HG02642 (cell line): Measurements from ENCODE around the gene SCN3B.

Experiments used
- ATAC-seq: cut with Tn5 transposase; IDR thresholded peaks from one replicate; pipeline ENCODE4 v1.9.1; 2021; ENCODE audit warnings: mild to moderate bottlenecking; ENCODE audit not compliant: unreplicated experiment, poor library complexity

The SCN3B gene, protein sequence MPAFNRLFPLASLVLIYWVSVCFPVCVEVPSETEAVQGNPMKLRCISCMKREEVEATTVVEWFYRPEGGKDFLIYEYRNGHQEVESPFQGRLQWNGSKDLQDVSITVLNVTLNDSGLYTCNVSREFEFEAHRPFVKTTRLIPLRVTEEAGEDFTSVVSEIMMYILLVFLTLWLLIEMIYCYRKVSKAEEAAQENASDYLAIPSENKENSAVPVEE

DNA sequence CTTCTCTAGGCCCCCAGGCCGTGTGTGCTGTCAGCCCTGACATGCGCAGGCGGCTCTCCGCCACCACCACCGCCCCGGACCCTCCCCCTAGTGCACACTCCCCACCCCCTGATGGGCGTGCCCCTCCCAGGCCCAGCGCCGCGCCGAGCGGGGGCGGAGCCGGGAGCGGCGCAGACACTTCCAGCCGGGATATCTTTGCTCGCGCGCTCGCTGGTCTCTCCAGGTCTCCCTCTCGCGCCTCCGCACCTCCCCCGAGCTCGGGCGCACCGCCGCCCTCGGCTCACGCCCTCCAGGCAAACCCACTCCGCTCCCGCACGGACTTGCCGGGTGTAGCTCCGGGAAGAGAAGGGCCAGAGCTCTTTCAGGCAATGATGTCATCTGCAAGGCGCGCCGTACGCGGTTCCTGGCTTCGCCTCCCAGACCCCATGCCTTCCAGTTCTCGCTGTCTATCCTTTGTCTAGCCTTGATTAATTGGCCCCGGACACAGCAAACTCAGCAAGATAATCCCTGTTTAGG, at the start of gene SCN3B:
SCN3B (minus strand) TSS at position 59 of the 516 bp plus-strand sequence. CDS start 823 bp downstream, outside the sequence.
- ATAC-seq, result no peak

DNA sequence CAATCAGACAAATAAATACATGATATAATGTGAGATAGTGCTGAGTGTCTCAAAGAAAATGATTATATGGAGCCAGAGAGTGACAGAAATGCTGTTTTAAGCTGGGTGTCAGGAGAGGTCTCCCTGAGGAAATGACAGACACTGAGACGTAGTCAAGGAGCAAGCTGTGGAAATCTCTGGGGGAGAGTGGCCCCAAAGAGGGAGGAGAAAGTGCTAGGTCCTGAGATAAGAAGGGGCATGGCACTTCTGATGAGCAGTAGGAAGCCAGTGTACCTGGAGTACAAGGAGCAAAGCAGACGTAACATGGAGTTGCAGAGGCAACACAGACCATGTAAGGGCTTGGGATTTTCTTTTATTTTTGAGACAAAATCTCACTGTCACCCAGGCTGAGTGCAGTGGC, 48.3 kb upstream of the SCN3B start:
- no peak for ATAC-seq

DNA sequence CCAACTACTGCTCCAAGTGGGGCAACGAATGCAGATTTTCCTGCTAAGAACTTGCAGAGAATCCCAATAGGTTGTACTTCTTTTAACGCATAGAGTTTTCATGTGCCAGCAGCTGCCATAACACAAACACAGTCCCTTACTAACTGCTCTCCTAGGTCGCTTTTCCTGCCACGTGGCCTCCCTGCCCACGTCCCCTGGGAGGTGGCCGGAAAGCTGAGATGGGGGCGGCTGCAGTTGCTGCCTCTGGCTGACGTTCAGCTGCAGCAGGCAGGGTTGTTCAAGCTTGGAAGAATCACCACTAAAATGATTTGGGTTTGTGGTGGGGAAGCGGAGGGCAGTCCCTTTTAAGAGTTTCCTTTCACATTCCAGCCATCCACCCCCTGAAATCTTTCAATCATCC, 47.7 kb upstream of the SCN3B start:
- ATAC-seq, result no peak

DNA sequence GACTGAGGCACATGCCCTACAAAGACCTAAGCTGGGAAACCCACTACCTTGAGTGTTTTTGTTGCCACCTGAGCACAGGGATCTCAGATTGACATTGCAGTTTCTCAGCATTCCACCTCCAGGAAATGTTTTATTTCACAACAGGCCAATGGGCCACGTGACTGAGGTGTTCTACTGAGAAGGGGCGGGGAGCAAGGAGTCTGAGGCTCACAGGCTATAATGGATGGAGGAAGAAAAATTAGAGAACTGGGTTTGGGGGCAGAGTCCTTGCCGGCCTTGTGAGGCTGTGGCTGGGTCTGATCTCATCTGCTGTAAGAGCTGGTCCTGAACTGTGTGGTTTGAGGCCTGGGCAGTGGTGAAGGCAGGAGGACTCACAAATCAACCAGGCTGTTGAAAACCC, 46.3 kb upstream of the SCN3B start:
- ATAC-seq, result no peak

DNA sequence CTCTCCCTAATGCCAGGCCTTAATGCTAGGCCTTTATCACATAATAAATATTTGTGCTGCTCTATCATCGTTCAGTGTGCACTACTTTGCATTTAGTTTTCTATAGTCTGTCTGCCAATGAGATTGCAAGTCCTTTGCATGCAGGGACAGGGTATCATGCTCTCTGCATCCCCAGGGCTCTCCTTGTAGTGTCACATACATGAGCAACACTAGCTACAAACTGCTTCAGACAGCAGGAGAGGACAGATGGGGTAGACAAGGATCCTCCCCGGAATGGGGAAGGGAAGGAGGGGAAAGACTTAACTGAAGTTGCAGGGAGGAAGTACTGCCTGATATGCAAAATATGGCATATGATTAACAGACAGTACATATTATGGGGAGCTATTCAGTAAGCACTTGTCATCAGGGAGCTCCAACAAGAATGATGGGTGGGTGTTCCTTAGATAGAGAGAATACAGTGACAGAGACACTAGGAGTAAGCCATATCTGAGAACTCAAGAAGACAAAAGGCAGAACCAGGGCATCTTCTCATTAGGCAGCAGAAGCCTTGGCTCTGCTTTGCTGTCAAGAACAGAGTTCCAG, 44.2 kb upstream of the SCN3B start:
- ATAC-seq, result no peak

DNA sequence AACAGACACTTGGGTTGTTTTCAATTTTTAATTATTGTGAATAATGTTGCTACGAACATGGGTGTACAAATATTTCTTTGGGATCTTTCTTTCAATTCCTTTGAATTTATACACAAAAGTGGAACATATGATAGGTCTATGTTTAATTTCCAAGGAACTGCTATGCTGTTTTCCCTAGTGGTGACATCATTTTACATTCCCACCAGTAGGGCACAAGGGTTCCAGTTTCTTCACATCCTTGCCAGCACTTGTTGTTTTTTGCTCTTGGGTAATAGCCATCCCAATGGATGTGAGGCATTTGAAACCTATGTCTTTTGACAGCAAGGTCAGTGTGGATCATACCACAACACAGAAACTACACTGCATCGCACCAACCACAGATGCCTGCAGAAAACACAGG, 41.8 kb upstream of the SCN3B start:
- ATAC-seq, result no peak

DNA sequence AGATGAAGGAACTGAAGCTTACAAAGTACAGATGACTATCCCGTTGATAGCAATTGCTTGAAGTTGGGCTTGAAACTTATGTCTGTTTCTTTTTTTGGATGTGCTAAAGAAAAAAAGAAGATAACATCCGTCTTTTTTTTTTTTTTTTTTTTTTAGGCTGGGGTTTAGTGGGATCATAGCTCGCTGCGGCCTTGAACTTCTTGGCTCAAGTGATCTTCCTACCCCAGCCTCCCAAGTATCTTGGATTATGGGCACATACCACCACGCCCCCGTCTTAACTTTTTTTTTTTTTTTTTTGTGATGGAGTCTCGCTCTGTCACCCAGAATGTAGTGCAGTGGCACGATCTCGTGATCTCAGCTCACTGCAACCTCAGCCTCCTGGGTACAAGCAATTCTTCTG, 40.8 kb upstream of the SCN3B start:
- no peak for ATAC-seq

DNA sequence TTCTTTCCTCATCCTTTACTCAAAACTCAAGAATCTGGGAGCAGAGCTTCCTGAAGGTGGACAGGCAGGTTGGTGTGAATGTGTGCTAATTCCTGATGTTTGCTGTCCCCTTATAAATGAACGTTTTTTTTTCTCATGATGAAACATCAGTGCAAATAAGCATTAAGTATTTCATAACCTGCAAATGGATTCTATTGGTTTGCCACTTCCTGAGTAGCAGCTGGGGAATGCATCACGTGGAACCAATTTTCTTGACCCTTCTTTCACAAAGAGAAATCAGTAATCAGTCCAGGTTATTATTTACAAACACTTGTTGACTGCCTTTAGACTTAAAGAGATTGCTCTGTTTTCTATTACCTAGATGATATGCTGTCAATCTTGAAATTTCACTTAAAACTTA, 40.1 kb upstream of the SCN3B start:
- no peak for ATAC-seq

DNA sequence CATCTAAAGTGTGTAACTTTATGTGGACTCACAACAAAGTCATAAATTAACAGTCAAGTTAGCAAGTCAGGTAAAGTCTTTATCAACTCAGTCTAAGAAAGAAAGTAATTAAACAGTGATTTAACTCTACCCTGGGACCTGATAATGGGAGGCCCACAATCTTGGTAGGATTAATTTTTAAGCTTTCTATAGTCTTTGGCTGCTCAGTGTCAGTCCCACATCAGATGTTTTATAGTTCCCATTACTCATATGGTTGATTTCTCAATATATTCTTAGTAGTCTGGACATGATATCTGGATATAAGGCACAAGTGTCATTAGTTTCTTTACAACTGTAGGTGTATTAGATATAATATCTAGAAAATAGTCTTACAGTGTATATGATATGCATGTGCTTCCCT, 38.5 kb upstream of the SCN3B start:
- ATAC-seq, result no peak

DNA sequence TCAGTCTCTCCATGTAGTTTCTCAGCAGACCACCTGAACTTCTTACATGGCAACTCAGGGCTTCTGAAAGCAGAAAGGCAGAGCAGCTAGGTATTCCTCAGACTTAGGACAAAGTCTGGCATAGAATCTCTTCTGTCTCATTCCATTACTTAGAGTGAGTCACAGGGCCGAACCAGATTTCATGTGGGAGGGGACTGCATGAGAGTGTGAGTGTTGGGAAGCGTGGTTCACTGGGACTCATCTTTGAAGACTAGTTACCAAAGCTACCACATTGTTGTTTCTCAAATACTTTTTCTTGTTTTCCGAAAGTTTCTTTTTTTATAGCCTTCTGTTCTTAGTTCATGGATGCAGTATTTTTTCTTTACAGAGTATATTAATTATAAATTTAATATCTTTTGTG, 36.1 kb upstream of the SCN3B start:
- no peak for ATAC-seq

DNA sequence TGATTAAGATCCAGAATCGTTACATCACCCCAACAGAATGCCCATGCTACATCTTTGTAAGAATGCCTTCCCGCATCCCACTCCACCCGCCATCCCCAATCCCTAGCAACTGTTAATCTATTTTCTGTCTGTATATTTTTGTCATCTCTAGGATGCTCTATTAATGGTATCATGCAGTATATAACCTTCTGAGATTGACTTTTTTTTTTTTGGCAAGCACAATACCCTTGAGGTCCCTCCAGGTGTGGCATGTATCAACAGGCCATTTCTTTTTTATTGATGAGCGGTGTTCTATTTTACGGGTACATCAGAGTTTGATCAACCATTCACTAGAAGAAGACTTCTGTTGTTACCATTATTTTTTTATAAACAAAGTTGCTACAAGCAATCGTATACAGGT, 30.2 kb upstream of the SCN3B start:
- no peak for ATAC-seq

DNA sequence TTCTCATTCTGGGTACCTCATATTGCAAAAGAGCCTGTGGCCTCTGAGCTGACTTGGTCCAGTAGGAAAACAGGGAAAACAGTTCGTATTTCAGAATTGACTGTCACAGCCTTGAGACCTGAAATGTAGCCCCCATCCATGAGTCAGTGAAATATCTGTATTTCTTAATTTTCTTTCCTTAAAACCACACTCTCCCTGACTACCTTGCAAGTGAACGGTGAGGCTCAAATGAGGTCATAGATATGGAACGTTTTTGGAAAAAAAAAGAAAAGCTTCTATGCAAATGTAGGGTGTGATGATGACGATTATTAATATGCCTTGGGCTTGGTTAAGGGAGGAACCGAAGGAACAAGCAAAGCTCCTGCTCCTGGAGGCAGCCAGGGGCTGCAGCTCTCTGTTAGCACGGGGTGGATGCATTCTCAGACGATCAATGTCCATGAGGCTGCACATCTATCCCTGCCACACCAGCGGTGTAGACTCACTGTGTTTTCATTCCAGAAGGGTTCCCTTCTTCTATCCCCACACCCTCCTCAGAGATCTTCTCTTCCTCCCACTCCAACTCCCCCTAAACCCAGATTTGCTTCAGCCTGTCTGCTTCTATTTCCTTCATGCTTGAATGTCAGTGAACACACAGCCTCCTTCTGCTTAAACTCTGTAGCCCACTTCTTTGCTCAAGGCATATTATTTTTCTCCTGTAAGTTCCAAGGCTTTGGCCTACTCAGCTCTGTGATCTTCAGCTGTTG, 29.2 kb upstream of the SCN3B start:
- ATAC-seq, result no peak

DNA sequence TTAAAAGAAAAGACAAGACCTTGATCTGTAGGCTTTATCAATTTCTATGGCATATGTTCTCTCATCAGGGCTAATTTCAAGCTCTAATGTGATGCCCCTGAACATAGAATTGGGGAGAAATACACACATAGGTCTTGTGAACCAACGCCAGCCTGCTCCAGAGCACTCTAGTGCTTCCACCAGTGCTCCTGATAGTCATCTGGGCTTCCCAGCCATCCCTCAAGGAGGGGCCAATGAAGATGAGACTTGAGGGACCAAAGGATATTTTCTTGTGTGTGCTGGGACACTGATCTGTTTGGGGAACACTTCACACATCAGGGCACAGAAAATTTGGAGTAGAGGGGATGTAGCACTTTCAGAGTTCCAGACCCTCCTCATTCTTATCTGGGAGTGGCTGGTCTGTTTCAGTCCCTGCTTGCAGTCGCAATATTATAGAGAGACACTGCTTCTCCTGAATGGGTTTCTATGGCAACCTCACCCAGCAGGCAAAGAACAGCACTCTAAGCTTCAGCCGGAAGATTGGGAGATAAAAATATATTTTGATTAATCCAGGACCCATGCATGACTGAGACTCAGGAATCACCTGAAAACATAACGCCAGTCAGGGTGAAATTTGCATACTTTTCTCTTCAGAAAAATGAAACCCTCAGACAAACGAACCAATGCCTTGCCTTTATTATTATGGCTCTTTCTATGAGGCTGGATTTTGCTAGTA, 28.4 kb upstream of the SCN3B start:
- no peak for ATAC-seq

DNA sequence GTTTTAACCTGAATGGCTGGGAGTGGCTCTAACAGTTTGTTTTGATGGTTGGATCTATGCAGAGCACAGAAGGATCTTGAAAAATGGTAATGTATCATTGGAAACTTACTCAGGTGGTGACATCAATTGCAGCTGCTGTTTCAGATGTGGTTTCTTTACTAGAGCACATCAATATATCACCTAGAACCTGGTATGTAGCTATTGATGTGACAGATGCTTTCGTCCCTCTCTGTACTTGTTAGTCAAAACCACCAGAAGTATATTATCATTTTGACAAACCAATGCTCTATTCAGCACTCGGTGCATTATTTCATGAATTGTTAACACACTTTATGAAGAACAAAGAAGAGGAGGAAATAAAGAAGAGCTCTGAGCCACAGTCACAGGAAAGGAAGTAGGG, 26.6 kb upstream of the SCN3B start:
- ATAC-seq, result no peak

DNA sequence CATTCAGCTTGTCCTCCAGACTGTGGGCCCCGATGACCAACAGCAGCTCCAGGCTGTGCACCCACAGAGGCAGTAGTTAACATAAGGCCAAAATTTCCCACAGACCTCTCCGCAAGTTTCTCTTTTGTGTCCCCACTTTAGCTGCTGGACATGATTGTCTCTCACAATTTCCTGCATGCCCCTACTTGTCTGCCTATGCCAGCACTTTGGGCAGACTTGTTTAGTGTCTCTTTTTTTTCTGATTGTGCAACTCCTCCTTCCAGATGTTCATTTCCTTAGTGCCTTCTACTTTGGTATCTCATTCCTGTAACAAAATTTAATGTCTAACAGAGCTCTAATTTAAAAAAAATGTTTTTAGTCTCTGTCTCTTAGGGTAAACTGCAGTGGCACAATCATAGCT, 23.8 kb upstream of the SCN3B start:
- no peak for ATAC-seq

DNA sequence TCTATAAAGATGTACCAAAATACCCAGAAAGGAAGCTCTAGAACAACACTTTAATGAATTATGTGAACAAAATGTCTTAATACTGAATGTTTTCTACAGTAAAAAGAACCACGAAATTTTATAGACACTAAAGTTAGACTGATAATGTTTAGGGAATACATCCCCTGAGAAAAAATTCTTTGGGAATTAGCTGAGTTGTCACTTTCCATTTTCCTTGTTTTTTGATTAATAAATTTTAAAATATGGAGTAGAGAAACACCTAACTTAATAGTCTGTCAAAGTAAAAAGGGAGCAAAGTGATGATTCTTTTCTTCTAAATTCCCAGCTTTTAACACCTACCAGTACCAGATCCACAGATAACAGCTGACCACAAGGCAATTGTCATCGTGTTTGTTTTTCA, 23.1 kb upstream of the SCN3B start:
- no peak for ATAC-seq

DNA sequence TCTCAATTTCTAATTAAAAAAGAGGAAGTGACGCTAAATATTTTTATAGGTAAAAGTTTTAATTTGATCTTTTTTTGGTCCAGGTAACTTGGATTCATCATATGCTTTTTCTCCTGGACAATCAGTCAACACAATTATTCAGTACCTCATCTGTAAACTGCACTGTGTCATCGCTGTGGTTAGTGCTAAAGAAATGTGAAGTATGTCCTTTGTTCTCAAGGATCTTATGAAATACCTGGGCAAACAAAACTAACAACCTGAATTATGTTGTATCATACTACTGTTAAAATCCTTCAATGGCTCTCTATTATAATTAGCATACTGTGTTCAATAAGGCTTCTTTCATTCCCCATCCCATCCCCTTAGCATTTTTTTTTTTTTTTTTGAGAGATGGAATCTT, 19.9 kb upstream of the SCN3B start:
- ATAC-seq, result no peak

DNA sequence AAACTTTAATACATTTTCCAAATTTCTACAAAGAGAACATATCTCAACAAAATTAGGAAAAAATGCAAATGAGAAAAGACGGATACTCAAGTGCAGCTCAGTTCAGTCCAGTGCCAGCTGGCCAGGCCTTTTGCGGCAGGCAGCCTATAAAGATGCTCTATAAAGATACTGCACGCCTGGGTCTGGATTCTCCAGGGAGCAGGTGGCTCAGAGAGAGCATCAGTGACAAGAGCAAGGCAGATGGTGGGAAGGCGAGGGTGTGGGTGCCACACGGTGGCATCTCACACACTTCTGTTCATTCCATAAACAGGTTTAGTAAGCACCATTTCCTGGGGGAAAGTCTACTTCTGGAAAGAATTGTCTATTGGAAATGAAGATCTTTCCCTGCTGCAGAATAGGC, 18.1 kb upstream of the SCN3B start:
- no peak for ATAC-seq

DNA sequence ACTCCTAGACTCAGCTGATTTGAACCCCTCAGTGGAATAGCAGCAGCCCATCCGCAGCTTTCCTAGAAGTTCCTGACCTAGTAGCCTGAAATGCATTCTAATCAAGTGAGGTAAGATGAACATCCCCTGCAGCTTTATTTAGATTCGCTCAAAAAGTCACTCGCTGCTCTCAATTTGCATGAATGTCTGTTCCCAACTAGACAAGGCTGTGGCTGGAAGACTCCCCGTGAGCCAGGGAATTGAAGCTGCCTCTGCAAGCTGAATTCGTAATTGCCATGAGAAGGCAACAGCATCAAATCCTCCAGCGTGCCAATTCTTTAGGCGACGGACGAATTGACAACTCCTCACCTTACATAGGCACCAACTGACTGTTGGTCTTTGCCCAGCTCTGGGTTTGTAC, 17.1 kb upstream of the SCN3B start:
- ATAC-seq, result no peak

DNA sequence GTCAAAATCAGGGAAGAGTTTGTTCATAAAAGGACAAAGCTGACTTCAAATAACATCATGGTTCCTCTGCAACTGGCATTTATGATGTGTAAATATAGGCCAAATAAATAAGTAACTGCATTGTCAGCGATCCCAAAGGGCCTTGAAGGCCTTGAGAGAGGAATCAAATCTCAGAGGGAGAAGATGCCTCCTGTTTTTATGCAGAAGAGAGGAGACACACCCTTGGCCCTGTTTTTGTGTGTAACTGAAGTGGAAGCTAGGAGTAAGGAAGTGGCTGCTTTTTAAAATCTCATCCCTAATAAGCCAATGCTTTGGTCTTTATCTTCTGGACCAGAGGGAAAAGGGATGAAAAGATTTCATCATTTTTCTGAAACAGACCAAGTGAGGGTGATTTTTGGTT, 15.7 kb upstream of the SCN3B start:
- ATAC-seq, result no peak

DNA sequence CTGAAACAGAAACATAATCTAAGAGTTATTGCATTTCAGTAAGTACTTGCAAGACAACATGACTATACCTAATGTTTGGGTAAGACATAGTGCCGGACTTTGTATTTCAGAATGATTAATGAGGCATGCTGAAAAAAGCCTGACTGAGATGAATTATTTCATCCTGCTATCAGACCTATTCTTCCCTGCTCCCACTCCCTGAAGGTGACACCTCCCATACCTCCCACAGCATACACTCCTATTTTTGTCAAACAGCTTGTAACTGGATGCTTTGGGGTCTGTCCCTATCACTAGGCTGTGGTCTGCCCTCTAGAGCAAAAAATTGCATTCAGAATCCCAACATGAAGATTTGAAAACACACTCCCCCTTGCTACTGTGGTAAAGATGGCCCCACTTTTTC, 10.9 kb upstream of the SCN3B start:
- ATAC-seq, result no peak
